Fibroblast of lung (primary cell): ENCODE data around the gene SLC9A3.

Source experiments
- EZH2 ChIP-seq: IDR thresholded peaks from 2 replicates; pipeline ENCODE4 v1.5.1; 2012; ENCODE audit warnings: low read length, control low read depth, mild to moderate bottlenecking; ENCODE audit errors: missing control alignments
- TF ChIP-seq, protein P1 (sequence below), 2 donors: IDR thresholded peaks in 1 of 2; conservative IDR thresholded peaks in 1 of 2; 1 replicate in 1 of 2; 2 replicates in 1 of 2; pipeline ENCODE4 v1.5.1; 2011 to 2012; ENCODE audit warnings: low read length in 2 of 2, control low read depth in 1 of 2, inconsistent platforms in 1 of 2, low read depth in 1 of 2, mild to moderate bottlenecking in 1 of 2

DNA sequence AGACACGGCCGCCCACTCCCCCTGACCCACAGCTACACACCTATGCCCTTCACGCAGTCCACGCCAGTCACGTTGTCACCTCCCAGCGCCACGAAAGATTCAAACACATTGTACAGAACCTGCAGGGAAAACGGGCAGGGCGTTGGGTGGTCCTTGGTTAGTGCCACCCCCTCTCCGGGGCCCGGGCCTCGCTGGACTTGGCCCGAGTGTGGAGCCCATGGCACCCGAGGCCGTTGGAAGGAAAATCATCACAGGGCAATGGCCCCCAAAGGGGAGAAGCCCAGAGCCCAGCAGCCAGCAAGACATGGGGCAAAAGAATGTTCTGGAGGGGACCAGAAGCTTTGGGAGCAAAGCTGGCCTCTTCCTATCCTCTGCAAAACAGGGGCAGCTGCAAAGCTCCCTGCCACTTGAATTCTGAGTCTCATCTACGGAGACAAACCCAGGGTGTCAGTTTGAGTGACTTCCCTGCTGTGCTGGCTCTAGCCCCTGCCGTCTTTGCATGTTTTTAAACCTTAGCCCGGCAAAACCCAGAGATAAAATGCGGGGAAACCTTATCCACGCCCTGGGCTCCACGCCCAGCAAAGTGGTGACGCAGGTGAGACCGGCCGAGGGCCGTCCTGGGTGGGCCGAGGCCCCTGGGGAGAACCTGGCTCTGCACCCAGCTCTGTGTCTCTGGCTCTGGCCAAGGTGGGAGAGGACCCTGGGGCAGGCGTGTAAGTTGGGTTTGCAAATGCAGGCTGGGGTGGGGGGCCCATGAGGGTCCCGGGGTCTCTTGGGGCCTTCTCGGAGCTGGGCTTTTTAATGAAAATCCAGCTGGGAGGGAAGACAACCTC is 38.9 kb downstream of the SLC9A3 start:
- no peak for TF ChIP-seq EZH2
- TF ChIP-seq, protein P1, sequence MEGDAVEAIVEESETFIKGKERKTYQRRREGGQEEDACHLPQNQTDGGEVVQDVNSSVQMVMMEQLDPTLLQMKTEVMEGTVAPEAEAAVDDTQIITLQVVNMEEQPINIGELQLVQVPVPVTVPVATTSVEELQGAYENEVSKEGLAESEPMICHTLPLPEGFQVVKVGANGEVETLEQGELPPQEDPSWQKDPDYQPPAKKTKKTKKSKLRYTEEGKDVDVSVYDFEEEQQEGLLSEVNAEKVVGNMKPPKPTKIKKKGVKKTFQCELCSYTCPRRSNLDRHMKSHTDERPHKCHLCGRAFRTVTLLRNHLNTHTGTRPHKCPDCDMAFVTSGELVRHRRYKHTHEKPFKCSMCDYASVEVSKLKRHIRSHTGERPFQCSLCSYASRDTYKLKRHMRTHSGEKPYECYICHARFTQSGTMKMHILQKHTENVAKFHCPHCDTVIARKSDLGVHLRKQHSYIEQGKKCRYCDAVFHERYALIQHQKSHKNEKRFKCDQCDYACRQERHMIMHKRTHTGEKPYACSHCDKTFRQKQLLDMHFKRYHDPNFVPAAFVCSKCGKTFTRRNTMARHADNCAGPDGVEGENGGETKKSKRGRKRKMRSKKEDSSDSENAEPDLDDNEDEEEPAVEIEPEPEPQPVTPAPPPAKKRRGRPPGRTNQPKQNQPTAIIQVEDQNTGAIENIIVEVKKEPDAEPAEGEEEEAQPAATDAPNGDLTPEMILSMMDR (conservative IDR thresholded peaks at IDR 0.05 in 1 of 2, IDR thresholded peaks at IDR 0.05 in 1 of 2; ENCODE audit: low read depth in 1 of 2, low read length in 2 of 2), result no peak
